NCI-H82 treated with DMSO at 0.1 percent for 48 hours (cell line): ENCODE results near the gene JAK1.
"Not testable (repeated sequence)": the region's sequence is repeated elsewhere in the genome, so short reads cannot be mapped to it uniquely, and the experiment has no call there.

ENCODE experiments used
- DNase-seq: peaks from one replicate; lab custom pipeline; 2025; ENCODE audit not compliant: unreplicated experiment; lab: John Stamatoyannopoulos, UW

Gene JAK1

GRCh38 chr1:64950284-64950809, 16.0 kb downstream of the JAK1 start:
- DNase-seq, result no peak

GRCh38 chr1:64948905-64949833, 17.2 kb downstream of the JAK1 start:
- no peak for DNase-seq

GRCh38 chr1:64948216-64948615, 18.1 kb downstream of the JAK1 start:
- DNase-seq, result no peak

- no peak for DNase-seq
These were observed 19.4 kb downstream of the JAK1 start for GRCh38 chr1:64946916-64947315.

- DNase-seq, result no peak
These were observed 21.4 kb downstream of the JAK1 start for GRCh38 chr1:64944913-64945312.

- no peak for DNase-seq
These were observed 23.7 kb downstream of the JAK1 start for GRCh38 chr1:64942675-64943074.

- no peak for DNase-seq
These were observed 24.2 kb downstream of the JAK1 start for GRCh38 chr1:64942118-64942517.

- no peak for DNase-seq
These were observed 24.8 kb downstream of the JAK1 start for GRCh38 chr1:64941461-64942117.

GRCh38 chr1:64940025-64940424, 26.3 kb downstream of the JAK1 start:
- no peak for DNase-seq

- no peak for DNase-seq
These were observed 27.4 kb downstream of the JAK1 start for GRCh38 chr1:64938991-64939390.

- no peak for DNase-seq
These were observed 29.4 kb downstream of the JAK1 start for GRCh38 chr1:64936956-64937355.

- DNase-seq, result no peak
These were observed 30.7 kb downstream of the JAK1 start for GRCh38 chr1:64935551-64936155.

- no peak for DNase-seq
These were observed 31.5 kb downstream of the JAK1 start for GRCh38 chr1:64934878-64935275.

GRCh38 chr1:64934115-64934877, 32.1 kb downstream of the JAK1 start:
- DNase-seq, result no peak

- DNase-seq, result no peak
These were observed 32.9 kb downstream of the JAK1 start for GRCh38 chr1:64933296-64934070.

GRCh38 chr1:64932962-64933295, 33.4 kb downstream of the JAK1 start:
- DNase-seq, result no peak

- not testable (repeated sequence) for DNase-seq
These were observed 35.7 kb downstream of the JAK1 start for GRCh38 chr1:64930640-64931039.

- no peak for DNase-seq
These were observed 37.1 kb downstream of the JAK1 start for GRCh38 chr1:64929221-64929620.

- DNase-seq, result no peak
These were observed 38.0 kb downstream of the JAK1 start for GRCh38 chr1:64928325-64928724.

- no peak for DNase-seq
These were observed 40.8 kb downstream of the JAK1 start for GRCh38 chr1:64925594-64925993.
